ENCODE results near the gene TOGARAM2. TPM values are rescaled to one million over a fixed set of nuclear protein-coding genes. Genes with fewer than 3 reads are reported as not detected.

TOGARAM2 gene
- total and polyA plus RNA-seq, 2 experiments from 2014 or later, result 1.8 TPM

- Mint-ChIP-seq H3K27me3 (ENCODE audit: insufficient read depth, low read depth, poor library complexity) (peaks cover 4% of the 10 kb centered on the region), H3K9me3 (peaks cover 5% of the 10 kb centered on the region; the same call in 1 of the 3 replicates), H3K27ac (no peak overlapping the region), H3K36me3 (ENCODE audit: low read depth) (peaks cover 3% of the 10 kb centered on the region; the same call in 1 of the 3 replicates), H3K4me3 (no peak overlapping the region), H3K4me1 (peaks cover 10% of the 10 kb centered on the region; the same call in 2 of the 3 replicates)
- H2AFZ ChIP-seq, result no peak overlapping the region
- ATAC-seq (no peak), DNase-seq (ENCODE audit: low spot score) (no peak)
- no peak overlapping the region for H3K27ac ChIP-seq (ENCODE audit: low read depth)
- H3K27me3 ChIP-seq (ENCODE audit: insufficient read depth), result no peaks in the 10 kb centered on the region
- H3F3A ChIP-seq (replicated peaks; ENCODE audit: low read depth), result no peaks in the 10 kb centered on the region
- no peaks in the 10 kb centered on the region for H3K9me2 ChIP-seq (ENCODE audit: insufficient read depth)
- no peak overlapping the region for H3K4me3 ChIP-seq
- H4K20me1 ChIP-seq (replicated peaks; ENCODE audit: insufficient read depth), result no peaks in the 10 kb centered on the region
- TF ChIP-seq, protein P1, sequence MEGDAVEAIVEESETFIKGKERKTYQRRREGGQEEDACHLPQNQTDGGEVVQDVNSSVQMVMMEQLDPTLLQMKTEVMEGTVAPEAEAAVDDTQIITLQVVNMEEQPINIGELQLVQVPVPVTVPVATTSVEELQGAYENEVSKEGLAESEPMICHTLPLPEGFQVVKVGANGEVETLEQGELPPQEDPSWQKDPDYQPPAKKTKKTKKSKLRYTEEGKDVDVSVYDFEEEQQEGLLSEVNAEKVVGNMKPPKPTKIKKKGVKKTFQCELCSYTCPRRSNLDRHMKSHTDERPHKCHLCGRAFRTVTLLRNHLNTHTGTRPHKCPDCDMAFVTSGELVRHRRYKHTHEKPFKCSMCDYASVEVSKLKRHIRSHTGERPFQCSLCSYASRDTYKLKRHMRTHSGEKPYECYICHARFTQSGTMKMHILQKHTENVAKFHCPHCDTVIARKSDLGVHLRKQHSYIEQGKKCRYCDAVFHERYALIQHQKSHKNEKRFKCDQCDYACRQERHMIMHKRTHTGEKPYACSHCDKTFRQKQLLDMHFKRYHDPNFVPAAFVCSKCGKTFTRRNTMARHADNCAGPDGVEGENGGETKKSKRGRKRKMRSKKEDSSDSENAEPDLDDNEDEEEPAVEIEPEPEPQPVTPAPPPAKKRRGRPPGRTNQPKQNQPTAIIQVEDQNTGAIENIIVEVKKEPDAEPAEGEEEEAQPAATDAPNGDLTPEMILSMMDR (conservative IDR thresholded peaks at IDR 0.05; ENCODE audit: low read depth in 2 of 2), result no peak
- TF ChIP-seq NANOG (IDR thresholded peaks at IDR 0.05; ENCODE audit: borderline replicate concordance), result no peak
- TF ChIP-seq, protein P2, sequence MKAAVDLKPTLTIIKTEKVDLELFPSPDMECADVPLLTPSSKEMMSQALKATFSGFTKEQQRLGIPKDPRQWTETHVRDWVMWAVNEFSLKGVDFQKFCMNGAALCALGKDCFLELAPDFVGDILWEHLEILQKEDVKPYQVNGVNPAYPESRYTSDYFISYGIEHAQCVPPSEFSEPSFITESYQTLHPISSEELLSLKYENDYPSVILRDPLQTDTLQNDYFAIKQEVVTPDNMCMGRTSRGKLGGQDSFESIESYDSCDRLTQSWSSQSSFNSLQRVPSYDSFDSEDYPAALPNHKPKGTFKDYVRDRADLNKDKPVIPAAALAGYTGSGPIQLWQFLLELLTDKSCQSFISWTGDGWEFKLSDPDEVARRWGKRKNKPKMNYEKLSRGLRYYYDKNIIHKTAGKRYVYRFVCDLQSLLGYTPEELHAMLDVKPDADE (IDR thresholded peaks at IDR 0.05), result no peak
- H3K4me2 ChIP-seq, result no peak overlapping the region
- H3K79me2 ChIP-seq (replicated peaks; ENCODE audit: insufficient read depth), result no peaks in the 10 kb centered on the region
- no peaks in the 10 kb centered on the region for H3K4me1 ChIP-seq (ENCODE audit: insufficient read depth)
- H3K36me3 ChIP-seq (ENCODE audit: insufficient read depth), result no peaks in the 10 kb centered on the region
These were observed 36.8 kb downstream of the TOGARAM2 start for GRCh38 chr2:29017716-29018435.

- Mint-ChIP-seq H3K4me1 (peaks cover 6% of the 10 kb centered on the region; the same call in 2 of the 3 replicates), H3K27ac (no peak overlapping the region), H3K4me3 (no peak overlapping the region), H3K36me3 (ENCODE audit: low read depth) (peaks cover 3% of the 10 kb centered on the region; the same call in 1 of the 3 replicates), H3K27me3 (ENCODE audit: insufficient read depth, low read depth, poor library complexity) (peaks cover 4% of the 10 kb centered on the region), H3K9me3 (peaks cover 5% of the 10 kb centered on the region; the same call in 1 of the 3 replicates)
- Histone ChIP-seq H3K4me1 (ENCODE audit: insufficient read depth) (no peaks in the 10 kb centered on the region), H4K20me1 (replicated peaks; ENCODE audit: insufficient read depth) (no peaks in the 10 kb centered on the region), H3K4me2 (no peak overlapping the region), H3K9me2 (ENCODE audit: insufficient read depth) (no peaks in the 10 kb centered on the region), H2AFZ (no peak overlapping the region), H3K27me3 (ENCODE audit: insufficient read depth) (no peaks in the 10 kb centered on the region), H3K27ac (ENCODE audit: low read depth) (no peak overlapping the region), H3F3A (replicated peaks; ENCODE audit: low read depth) (no peaks in the 10 kb centered on the region), H3K4me3 (no peak overlapping the region), H3K79me2 (replicated peaks; ENCODE audit: insufficient read depth) (no peaks in the 10 kb centered on the region), H3K36me3 (ENCODE audit: insufficient read depth) (no peaks in the 10 kb centered on the region)
- no peak for TF ChIP-seq ZNF114 (CRISPR knock-in tag; IDR thresholded peaks at IDR 0.05)
- DNase-seq (ENCODE audit: low spot score) (no peak), ATAC-seq (no peak)
These were observed 40.8 kb downstream of the TOGARAM2 start for GRCh38 chr2:29021886-29022285.

- H3K36me3 ChIP-seq (ENCODE audit: insufficient read depth), result no peaks in the 10 kb centered on the region
- H3K4me1 Mint-ChIP-seq, result peaks cover 6% of the 10 kb centered on the region; the same call in 2 of the 3 replicates
- H3K9me2 ChIP-seq (ENCODE audit: insufficient read depth), result no peaks in the 10 kb centered on the region
- H3K36me3 Mint-ChIP-seq (ENCODE audit: low read depth), result peaks cover 3% of the 10 kb centered on the region; the same call in 1 of the 3 replicates
- no peak overlapping the region for H3K27ac ChIP-seq (ENCODE audit: low read depth)
- peaks cover 4% of the 10 kb centered on the region for H3K27me3 Mint-ChIP-seq (ENCODE audit: insufficient read depth, low read depth, poor library complexity)
- DNase-seq (ENCODE audit: low spot score) (no peak), ATAC-seq (no peak)
- H3K79me2 ChIP-seq (replicated peaks; ENCODE audit: insufficient read depth), result no peaks in the 10 kb centered on the region
- no peaks in the 10 kb centered on the region for H3K4me1 ChIP-seq (ENCODE audit: insufficient read depth)
- H3F3A ChIP-seq (replicated peaks; ENCODE audit: low read depth), result no peaks in the 10 kb centered on the region
- no peak overlapping the region for H3K4me2 ChIP-seq
- H3K27ac Mint-ChIP-seq, result no peak overlapping the region
- peaks cover 5% of the 10 kb centered on the region; the same call in 1 of the 3 replicates for H3K9me3 Mint-ChIP-seq
- H2AFZ ChIP-seq, result no peak overlapping the region
- H3K4me3 ChIP-seq, result no peak overlapping the region
- no peaks in the 10 kb centered on the region for H3K27me3 ChIP-seq (ENCODE audit: insufficient read depth)
- H3K4me3 Mint-ChIP-seq, result no peak overlapping the region
- no peaks in the 10 kb centered on the region for H4K20me1 ChIP-seq (replicated peaks; ENCODE audit: insufficient read depth)
- TF ChIP-seq, protein P2 (IDR thresholded peaks at IDR 0.05), result no peak
- no peak for TF ChIP-seq STAT1 (IDR thresholded peaks at IDR 0.05; ENCODE audit: unreplicated experiment)
- TF ChIP-seq EZH2phosphoT487 (IDR thresholded peaks at IDR 0.05; ENCODE audit: unreplicated experiment), result no peak
- TF ChIP-seq EZH2 (IDR thresholded peaks at IDR 0.05; ENCODE audit: low read depth, unreplicated experiment), result no peak
- TF ChIP-seq NANOG (IDR thresholded peaks at IDR 0.05; ENCODE audit: borderline replicate concordance), result no peak
- no peak for TF ChIP-seq JUNB (IDR thresholded peaks at IDR 0.05; ENCODE audit: unreplicated experiment)
- TF ChIP-seq CREB1 (CRISPR knock-in tag; IDR thresholded peaks at IDR 0.05; ENCODE audit: low read depth), result no peak
These were observed 41.6 kb downstream of the TOGARAM2 start for GRCh38 chr2:29022679-29023078.

Data from GM23338 (cell line).